H7 (cell line): ENCODE measurements around the gene MAPK12. TPM values are rescaled to one million over a fixed set of nuclear protein-coding genes. Genes with fewer than 3 reads are reported as not detected.

ENCODE experiments used
- DNase-seq: peaks from one replicate; pipeline ENCODE4 v3.0.0; 2012
- H3K27me3 ChIP-seq: 2 replicates; pipeline ENCODE4 v1.6.0; 2011; ENCODE audit warnings: mild to moderate bottlenecking, low read length; ENCODE audit not compliant: control insufficient read depth, insufficient read depth
- H3K36me3 ChIP-seq: replicated peaks from 2 replicates; pipeline ENCODE4 v1.5.1; 2011; ENCODE audit warnings: low read length; ENCODE audit not compliant: control insufficient read depth, insufficient read depth
- H3K4me3 ChIP-seq: 2 replicates; pipeline ENCODE4 v1.5.1; 2011; ENCODE audit warnings: low read depth, mild to moderate bottlenecking, control low read depth, low read length, moderate library complexity; ENCODE audit not compliant: insufficient read depth
- total RNA-seq: library from RNA; depleted of rRNA; stranded (reverse); fragments of >200 nt; shearing (Covaris generic); gene quantifications from 2 replicates; pipeline ENCODE4 v1.2.3, GENCODE V29; 2014

The MAPK12 gene
- total RNA-seq, 1 experiment from 2014 or later: 23.8 TPM

- Histone ChIP-seq H3K27me3 (no peaks in the 10 kb centered on the region), H3K4me3 (no peak overlapping the region), H3K36me3 (peaks cover 13% of the 10 kb centered on the region)
- peak; percentile 96 for DNase-seq
Observed at GRCh38 chr22:50218996-50219727, 42.3 kb downstream of the MAPK12 start.

GRCh38 chr22:50218153-50218995, 43.1 kb downstream of the MAPK12 start:
- no peak overlapping the region for H3K4me3 ChIP-seq
- DNase-seq: peak; percentile 76
- H3K36me3 ChIP-seq: peaks cover 13% of the 10 kb centered on the region
- H3K27me3 ChIP-seq: no peaks in the 10 kb centered on the region

- Histone ChIP-seq H3K4me3 (no peak overlapping the region), H3K27me3 (no peaks in the 10 kb centered on the region), H3K36me3 (peaks cover 13% of the 10 kb centered on the region)
- peak; percentile 63 for DNase-seq
Observed at GRCh38 chr22:50217543-50218152, 43.8 kb downstream of the MAPK12 start.

DNA sequence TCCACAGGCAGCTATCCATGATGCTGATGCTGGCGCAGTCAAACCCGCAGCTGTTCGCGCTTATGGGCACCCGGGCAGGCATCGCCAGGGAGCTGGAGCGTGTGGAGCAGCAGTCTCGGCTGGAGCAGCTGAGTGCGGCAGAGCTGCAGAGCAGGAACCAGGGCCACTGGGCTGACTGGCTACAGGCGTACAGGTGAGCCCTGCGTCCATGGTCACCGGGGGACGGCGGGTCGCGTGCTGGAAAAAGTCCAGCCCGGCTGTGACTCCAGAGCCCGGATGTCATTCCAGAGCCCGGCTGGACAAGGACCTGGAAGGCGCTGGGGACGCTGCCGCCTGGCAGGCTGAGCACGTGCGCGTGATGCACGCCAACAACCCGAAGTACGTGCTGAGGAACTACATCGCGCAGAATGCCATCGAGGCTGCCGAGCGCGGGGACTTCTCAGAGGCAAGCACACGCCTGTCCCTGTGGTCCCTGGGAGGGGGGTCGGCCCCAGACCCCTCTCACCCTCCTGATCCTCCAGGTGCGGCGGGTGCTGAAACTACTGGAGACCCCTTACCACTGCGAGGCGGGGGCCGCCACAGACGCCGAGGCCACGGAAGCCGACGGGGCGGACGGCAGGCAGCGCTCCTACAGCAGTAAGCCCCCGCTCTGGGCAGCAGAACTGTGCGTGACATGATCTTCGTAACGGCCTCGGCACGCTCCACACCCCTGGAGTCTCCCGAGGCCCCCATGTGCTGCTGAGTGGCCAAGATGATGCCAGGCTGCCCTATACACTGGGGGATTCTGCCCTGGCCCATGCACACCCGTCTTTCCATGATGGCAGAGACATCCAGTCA, 44.6 kb downstream of the MAPK12 start:
- no peak overlapping the region for H3K4me3 ChIP-seq
- H3K27me3 ChIP-seq: no peaks in the 10 kb centered on the region
- peak; percentile 57 for DNase-seq
- H3K36me3 ChIP-seq: peaks cover 16% of the 10 kb centered on the region

- no peak for DNase-seq
- Histone ChIP-seq H3K36me3 (peaks cover 16% of the 10 kb centered on the region), H3K27me3 (no peaks in the 10 kb centered on the region), H3K4me3 (no peak overlapping the region)
Observed at GRCh38 chr22:50216055-50216683, 45.3 kb downstream of the MAPK12 start.

DNA sequence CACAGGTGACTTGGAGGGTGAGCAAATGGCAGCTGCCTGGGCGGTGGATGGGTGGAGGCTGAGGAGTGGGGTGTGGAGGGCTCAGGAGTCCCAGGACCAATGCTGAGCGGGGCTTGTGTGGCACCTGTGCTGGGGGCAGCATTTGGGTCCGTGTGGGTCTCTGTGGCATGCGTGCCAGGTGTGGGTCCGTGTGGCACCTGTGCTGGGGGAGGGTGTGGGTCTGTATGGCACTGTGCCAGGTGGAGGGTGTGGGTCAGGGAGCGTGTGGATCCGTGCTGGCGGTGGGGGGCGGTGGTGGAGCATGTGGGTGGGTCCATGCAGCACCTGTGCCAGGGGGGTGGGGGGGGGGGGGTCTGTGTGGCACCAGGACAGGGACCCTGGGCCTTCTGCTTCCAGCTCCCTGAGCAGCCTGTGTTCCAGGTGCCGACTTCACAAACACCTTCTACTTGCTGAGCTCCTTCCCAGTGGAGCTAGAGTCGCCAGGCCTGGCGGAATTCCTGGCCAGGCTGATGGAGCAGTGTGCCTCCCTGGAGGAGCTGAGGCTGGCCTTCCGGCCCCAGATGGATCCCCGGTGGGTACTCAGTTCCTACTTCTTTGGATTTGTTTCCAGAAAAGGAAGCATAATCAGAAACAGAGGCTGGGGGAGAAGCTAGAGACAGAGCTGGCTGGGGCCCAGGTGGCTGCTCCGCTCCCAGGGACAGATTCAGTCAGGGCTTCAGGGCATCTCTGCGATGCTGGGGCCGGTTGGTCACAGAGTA, 46.0 kb downstream of the MAPK12 start:
- Histone ChIP-seq H3K36me3 (peaks cover 20% of the 10 kb centered on the region), H3K4me3 (no peak overlapping the region), H3K27me3 (no peaks in the 10 kb centered on the region)
- no peak for DNase-seq

DNA sequence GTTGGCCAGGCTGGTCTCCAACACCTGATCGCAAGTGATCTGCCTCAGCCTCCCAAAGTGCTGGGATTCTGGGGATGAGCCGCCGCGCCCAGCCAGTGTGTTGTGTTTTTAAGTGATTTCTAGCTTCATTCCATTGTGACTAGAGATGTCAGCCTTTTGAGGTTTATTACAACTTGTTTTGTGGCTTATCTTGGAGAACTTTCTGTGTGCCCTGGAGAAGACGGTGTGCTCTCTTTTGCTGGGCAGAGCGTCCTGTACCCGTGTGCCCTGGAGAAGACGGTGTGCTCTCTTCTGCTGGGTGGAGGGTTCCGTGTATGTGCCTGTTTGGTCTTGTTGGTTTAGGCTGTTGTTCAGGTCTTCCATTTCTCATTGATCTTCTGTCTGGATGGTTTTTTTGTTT, 48.2 kb downstream of the MAPK12 start:
- no peaks in the 10 kb centered on the region for H3K27me3 ChIP-seq
- H3K36me3 ChIP-seq: peaks cover 17% of the 10 kb centered on the region
- no peak for DNase-seq
- H3K4me3 ChIP-seq: no peak overlapping the region

GRCh38 chr22:50211147-50211546, 50.3 kb downstream of the MAPK12 start:
- Histone ChIP-seq H3K27me3 (no peaks in the 10 kb centered on the region), H3K36me3 (peaks cover 11% of the 10 kb centered on the region), H3K4me3 (no peak overlapping the region)
- no peak for DNase-seq

GRCh38 chr22:50210378-50211139, 50.9 kb downstream of the MAPK12 start:
- no peaks in the 10 kb centered on the region for H3K27me3 ChIP-seq
- DNase-seq: no peak
- H3K4me3 ChIP-seq: no peak overlapping the region
- H3K36me3 ChIP-seq: peaks cover 7% of the 10 kb centered on the region

DNA sequence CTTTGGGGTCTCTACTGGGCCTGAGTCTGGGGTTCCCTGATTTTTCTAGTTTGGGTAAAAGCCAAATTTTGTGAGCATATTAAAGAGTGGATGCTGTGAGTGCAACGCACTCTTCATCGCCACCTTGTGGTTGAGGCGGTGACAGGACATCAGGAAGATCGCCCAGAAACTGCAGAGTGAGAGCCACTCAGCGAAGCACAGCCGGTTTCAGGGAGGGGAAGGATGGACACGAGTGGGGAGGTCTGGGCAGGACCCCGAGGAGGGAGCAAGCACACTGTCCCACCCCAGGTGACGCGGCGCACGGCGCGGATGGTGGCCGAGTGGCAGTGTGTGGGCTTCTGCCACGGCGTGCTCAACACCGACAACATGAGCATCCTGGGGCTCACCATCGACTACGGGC, 51.6 kb downstream of the MAPK12 start:
- H3K4me3 ChIP-seq: no peak overlapping the region
- H3K36me3 ChIP-seq: peaks cover 7% of the 10 kb centered on the region
- DNase-seq: peak; percentile 93
- H3K27me3 ChIP-seq: no peaks in the 10 kb centered on the region

DNA sequence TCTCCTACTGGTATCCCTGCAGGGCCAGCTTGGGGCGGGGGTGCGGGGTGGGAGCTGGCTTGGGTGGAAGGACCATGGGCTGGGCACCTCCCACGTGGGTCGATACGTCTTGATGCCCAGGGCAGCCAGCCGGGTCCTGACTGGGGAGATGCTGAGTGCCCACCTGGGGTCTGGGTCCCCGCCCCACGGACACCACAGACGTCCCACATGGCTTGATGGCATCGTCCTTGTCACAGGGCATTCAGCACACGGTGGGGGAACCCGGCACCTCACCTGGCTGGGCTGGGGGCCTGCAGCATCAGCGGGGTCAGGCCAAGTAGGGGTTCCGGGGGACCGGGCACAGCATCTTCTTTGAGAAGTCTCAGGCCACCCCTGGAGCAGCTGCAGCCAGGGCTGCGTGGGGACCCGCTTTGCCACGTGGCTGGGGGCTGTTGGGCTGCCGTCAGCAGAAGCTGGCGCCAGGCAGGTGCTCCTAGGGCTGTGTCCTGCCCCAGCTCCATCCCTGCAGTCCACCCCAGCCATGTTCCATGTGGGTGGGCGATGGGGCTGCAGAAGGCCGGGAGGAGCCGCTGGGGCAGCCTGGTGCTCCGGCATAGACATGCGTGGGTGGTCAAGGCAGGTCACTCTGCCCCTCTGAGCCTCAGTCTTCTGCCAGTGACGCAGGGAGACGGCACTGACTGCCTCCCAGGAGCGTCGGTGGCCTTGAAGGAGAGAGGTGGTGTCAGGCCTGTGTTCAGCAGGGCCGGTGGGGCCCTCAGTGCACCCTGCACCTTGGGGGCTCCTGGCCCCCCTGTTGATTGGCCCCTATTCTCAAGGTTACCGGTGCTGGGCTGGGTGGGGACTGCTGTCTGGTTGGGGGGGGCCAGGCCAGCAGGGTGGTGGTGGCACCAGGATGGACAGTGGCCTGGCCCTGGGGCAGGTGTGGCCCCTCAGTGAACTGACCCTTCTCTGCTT, 52.3 kb downstream of the MAPK12 start:
- Histone ChIP-seq H3K27me3 (no peaks in the 10 kb centered on the region), H3K4me3 (no peak overlapping the region), H3K36me3 (peaks cover 7% of the 10 kb centered on the region)
- DNase-seq: peak; percentile 78

DNA sequence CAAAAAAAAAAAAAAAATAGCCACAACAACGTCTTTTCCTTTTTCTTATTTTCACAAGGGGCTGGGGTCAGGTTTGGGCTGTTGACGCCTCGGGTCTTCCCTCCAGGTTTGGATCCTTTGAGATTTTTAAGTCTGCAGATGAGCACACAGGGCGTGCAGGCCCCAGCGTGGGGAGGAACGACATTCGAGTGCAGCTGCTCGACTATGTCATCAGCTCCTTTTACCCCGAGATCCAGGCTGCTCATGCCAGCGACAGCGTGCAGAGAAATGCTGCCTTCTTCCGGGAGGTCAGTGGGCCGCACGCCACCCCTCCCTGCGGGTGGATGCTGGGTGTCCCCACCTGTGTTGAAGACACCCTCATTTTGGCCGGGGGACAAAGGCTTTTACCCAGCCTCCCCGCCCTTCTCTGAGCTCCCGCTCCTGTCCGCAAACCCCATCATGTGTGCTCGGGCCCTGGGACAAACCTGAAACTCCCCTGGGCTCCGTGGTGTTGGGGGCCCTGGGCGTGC, 53.0 kb downstream of the MAPK12 start:
- DNase-seq: no peak
- H3K36me3 ChIP-seq: peaks cover 7% of the 10 kb centered on the region
- H3K4me3 ChIP-seq: no peak overlapping the region
- no peaks in the 10 kb centered on the region for H3K27me3 ChIP-seq
